Mesothelial cell of epicardium (in vitro differentiated cells): ENCODE measurements around the gene ARFIP2. TPM values are rescaled to one million over a fixed set of nuclear protein-coding genes. Genes with fewer than 3 reads are reported as not detected.

Source experiments
- DNase-seq, 2 experiments: peaks; one replicate each; pipeline ENCODE4 v3.0.0; 2021; ENCODE audit warnings: low spot score in 2 of 2; ENCODE audit not compliant: unreplicated experiment in 2 of 2
- H3K27ac Mint-ChIP-seq: 2 replicates; pipeline ENCODE4 v1.8.0; 2021; ENCODE audit warnings: mixed read lengths
- H3K27me3 Mint-ChIP-seq: 2 replicates; pipeline ENCODE4 v1.8.0; 2021; ENCODE audit warnings: low read depth, mixed read lengths
- H3K36me3 Mint-ChIP-seq: 2 replicates; pipeline ENCODE4 v1.8.0; 2021; ENCODE audit warnings: mixed read lengths
- H3K4me1 Mint-ChIP-seq: 2 replicates; pipeline ENCODE4 v1.8.0; 2021; ENCODE audit warnings: mixed read lengths
- H3K4me3 Mint-ChIP-seq: 2 replicates; pipeline ENCODE4 v1.8.0; 2021; ENCODE audit warnings: mild to moderate bottlenecking, moderate library complexity, mixed read lengths
- H3K9me3 Mint-ChIP-seq: 2 replicates; pipeline ENCODE4 v1.8.0; 2021; ENCODE audit warnings: mixed read lengths
- total RNA-seq: library from RNA; stranded (reverse); gene quantifications from 3 replicates; pipeline ENCODE4 v1.2.1, GENCODE V29; 2021
- TF ChIP-seq, protein P1 (sequence below): fragments of 200-600 bp; sonication (generic); IDR thresholded peaks from one replicate; pipeline ENCODE4 v1.5.0; 2021; ENCODE audit warnings: antibody characterized with exemption; ENCODE audit not compliant: unreplicated experiment

Gene ARFIP2
- total RNA-seq, 1 donor from 2014 or later, result 72.2 TPM

DNA sequence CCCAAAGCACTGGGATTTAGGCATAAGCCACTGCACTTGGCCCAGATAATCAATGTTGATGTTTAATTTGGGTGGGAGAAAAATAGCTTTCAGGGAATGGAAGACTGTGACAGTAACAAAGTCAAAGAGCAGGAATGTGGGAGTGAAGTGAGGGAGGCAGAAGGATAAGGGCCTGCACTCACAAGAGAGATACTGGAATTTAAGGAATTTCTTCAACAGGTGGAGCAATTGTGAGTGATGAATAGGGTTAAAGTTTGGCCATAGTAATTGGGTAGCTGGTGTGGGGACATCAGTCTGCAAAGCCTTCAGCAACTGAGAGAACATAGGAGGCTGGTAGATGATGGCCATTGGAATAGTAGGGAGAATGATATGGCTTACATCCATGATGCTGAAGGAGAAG is 53.6 kb downstream of the ARFIP2 start:
- Mint-ChIP-seq H3K4me1 (peaks cover 5% of the 10 kb centered on the region), H3K27me3 (peaks cover 28% of the 10 kb centered on the region), H3K9me3 (no peaks in the 10 kb centered on the region), H3K36me3 (no peaks in the 10 kb centered on the region), H3K27ac (no peak overlapping the region), H3K4me3 (no peak overlapping the region)
- TF ChIP-seq, protein P1, sequence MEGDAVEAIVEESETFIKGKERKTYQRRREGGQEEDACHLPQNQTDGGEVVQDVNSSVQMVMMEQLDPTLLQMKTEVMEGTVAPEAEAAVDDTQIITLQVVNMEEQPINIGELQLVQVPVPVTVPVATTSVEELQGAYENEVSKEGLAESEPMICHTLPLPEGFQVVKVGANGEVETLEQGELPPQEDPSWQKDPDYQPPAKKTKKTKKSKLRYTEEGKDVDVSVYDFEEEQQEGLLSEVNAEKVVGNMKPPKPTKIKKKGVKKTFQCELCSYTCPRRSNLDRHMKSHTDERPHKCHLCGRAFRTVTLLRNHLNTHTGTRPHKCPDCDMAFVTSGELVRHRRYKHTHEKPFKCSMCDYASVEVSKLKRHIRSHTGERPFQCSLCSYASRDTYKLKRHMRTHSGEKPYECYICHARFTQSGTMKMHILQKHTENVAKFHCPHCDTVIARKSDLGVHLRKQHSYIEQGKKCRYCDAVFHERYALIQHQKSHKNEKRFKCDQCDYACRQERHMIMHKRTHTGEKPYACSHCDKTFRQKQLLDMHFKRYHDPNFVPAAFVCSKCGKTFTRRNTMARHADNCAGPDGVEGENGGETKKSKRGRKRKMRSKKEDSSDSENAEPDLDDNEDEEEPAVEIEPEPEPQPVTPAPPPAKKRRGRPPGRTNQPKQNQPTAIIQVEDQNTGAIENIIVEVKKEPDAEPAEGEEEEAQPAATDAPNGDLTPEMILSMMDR, result no peak
- no peak for DNase-seq

Other genes starting within 250 kb of the ARFIP2 start
- 46.6 to 47.0 TPM (median 46.7 TPM) in 3 replicates for gene FHIP1B, start 246.7 kb downstream of the ARFIP2 start, total RNA-seq
- gene CNGA4, start 242.2 kb downstream of the ARFIP2 start, total RNA-seq, result 0.27 to 0.54 TPM (median 0.49 TPM) in 3 replicates
- 3.7 to 4.6 TPM (median 3.8 TPM) in 3 replicates for gene CCKBR, start 221.5 kb downstream of the ARFIP2 start, total RNA-seq
- 15.3 to 16.4 TPM (median 16.3 TPM) in 3 replicates for gene CAVIN3, start 160.8 kb downstream of the ARFIP2 start, total RNA-seq
- 24.9 to 27.2 TPM (median 27.1 TPM) in 3 replicates for gene SMPD1, start 90.9 kb downstream of the ARFIP2 start, total RNA-seq
- 61.7 to 64.2 TPM (median 62.4 TPM) in 3 replicates for gene APBB1, start 62.2 kb downstream of the ARFIP2 start, total RNA-seq
- 5.2 to 9.9 TPM (median 9.5 TPM) in 3 replicates for gene HPX, start 40.3 kb downstream of the ARFIP2 start, total RNA-seq
- gene TRIM3, start 7.4 kb downstream of the ARFIP2 start, total RNA-seq, result 25.9 to 30.3 TPM (median 26.5 TPM) in 3 replicates
- gene TIMM10B, start 170 bp upstream of the ARFIP2 start, total RNA-seq, result 34.0 to 37.2 TPM (median 36.4 TPM) in 3 replicates
- 14.3 to 17.3 TPM (median 16.7 TPM) in 3 replicates for gene DNHD1, start 15.9 kb upstream of the ARFIP2 start, total RNA-seq
- 18.6 to 22.5 TPM (median 21.0 TPM) in 3 replicates for gene RRP8, start 122.3 kb upstream of the ARFIP2 start, total RNA-seq
- gene ILK, start 122.4 kb upstream of the ARFIP2 start, total RNA-seq, result 127 to 144 TPM (median 130 TPM) in 3 replicates
- 112 to 119 TPM (median 115 TPM) in 3 replicates for gene TAF10, start 130.9 kb upstream of the ARFIP2 start, total RNA-seq
- gene TPP1, start 138.1 kb upstream of the ARFIP2 start, total RNA-seq, result 45.8 to 50.1 TPM (median 46.0 TPM) in 3 replicates
- gene DCHS1, start 174.5 kb upstream of the ARFIP2 start, total RNA-seq, result 75.9 to 81.2 TPM (median 77.3 TPM) in 3 replicates
- 41.6 to 45.3 TPM (median 42.7 TPM) in 3 replicates for gene MRPL17, start 202.0 kb upstream of the ARFIP2 start, total RNA-seq